IMR-90 (cell line): ENCODE results near the gene DPF3.

Source experiments
- BHLHE40 ChIP-seq: fragments of 150-350 bp; IDR thresholded peaks from 2 replicates; pipeline ENCODE4 v1.6.1; 2016; ENCODE audit warnings: mild to moderate bottlenecking, low read depth, low read length
- CEBPB ChIP-seq: IDR thresholded peaks from 2 replicates; pipeline ENCODE4 v1.6.1; 2012; ENCODE audit warnings: low read depth, low read length, improper control_type of control experiment
- CTCF ChIP-seq: conservative IDR thresholded peaks from 2 replicates; pipeline ENCODE4 v1.5.1; 2012; ENCODE audit warnings: mild to moderate bottlenecking, low read depth, low read length, improper control_type of control experiment
- FOS ChIP-seq: fragments of 150-350 bp; IDR thresholded peaks from 2 replicates; pipeline ENCODE4 v1.6.1; 2016; ENCODE audit warnings: low read depth, low read length
- MAFK ChIP-seq: IDR thresholded peaks from 2 replicates; pipeline ENCODE4 v1.6.1; 2012; ENCODE audit warnings: low read depth, low read length, improper control_type of control experiment
- MAZ ChIP-seq: IDR thresholded peaks from 2 replicates; pipeline ENCODE4 v1.6.1; 2012; ENCODE audit warnings: low read depth, mild to moderate bottlenecking, low read length, improper control_type of control experiment, moderate library complexity, borderline replicate concordance
- MXI1 ChIP-seq: IDR thresholded peaks from 2 replicates; pipeline ENCODE4 v1.6.1; 2012; ENCODE audit warnings: low read depth, mild to moderate bottlenecking, low read length, moderate library complexity, borderline replicate concordance
- NFE2L2 ChIP-seq: fragments of 150-350 bp; IDR thresholded peaks from 2 replicates; pipeline ENCODE4 v1.6.1; 2016; ENCODE audit warnings: low read depth, mild to moderate bottlenecking, low read length
- POLR2A ChIP-seq: IDR thresholded peaks from 2 replicates; pipeline ENCODE4 v1.6.1; 2012; ENCODE audit warnings: mild to moderate bottlenecking, low read depth, low read length
- RAD21 ChIP-seq: IDR thresholded peaks from 2 replicates; pipeline ENCODE4 v1.6.1; 2012; ENCODE audit warnings: low read length, improper control_type of control experiment
- RCOR1 ChIP-seq: IDR thresholded peaks from 2 replicates; pipeline ENCODE4 v1.6.1; 2012; ENCODE audit warnings: mild to moderate bottlenecking, low read length, improper control_type of control experiment; ENCODE audit not compliant: insufficient replicate concordance
- SMC3 ChIP-seq: fragments of 150-350 bp; IDR thresholded peaks from 2 replicates; pipeline ENCODE4 v1.6.1; 2016; ENCODE audit warnings: low read depth, mild to moderate bottlenecking, antibody characterized with exemption, low read length, moderate library complexity
- USF2 ChIP-seq: fragments of 150-350 bp; IDR thresholded peaks from 2 replicates; pipeline ENCODE4 v1.6.1; 2017; ENCODE audit warnings: mild to moderate bottlenecking, antibody characterized with exemption, low read length, low read depth

GRCh38 chr14:72744416-72745120, 149.3 kb downstream of the DPF3 start:
- TF ChIP-seq NFE2L2 (no peak), POLR2A (no peak), SMC3 (no peak), CEBPB (no peak), RAD21 (no peak), CTCF (no peak), FOS (no peak), RCOR1 (no peak), MAZ (no peak), MAFK (no peak), BHLHE40 (no peak), USF2 (no peak), MXI1 (no peak)
